HEK293 (cell line): Measurements from ENCODE around the gene TFRC.
"Not testable (repeated sequence)": the region's sequence is repeated elsewhere in the genome, so short reads cannot be mapped to it uniquely, and the experiment has no call there.

Experiments used
- SP3 ChIP-seq: fragments of 450-650 bp; formaldehyde crosslinking; IDR thresholded peaks from 2 replicates; pipeline ENCODE4 v1.5.1; 2016; ENCODE audit warnings: missing biosample characterization, missing genetic modification characterization
- ZNF624 ChIP-seq: fragments of 450-650 bp; formaldehyde crosslinking; IDR thresholded peaks from 2 replicates; pipeline ENCODE4 v1.5.1; 2017; ENCODE audit warnings: missing biosample characterization, missing genetic modification characterization
- TF ChIP-seq, protein P1 (sequence below): fragments of 450-650 bp; formaldehyde crosslinking; IDR thresholded peaks from 2 replicates; pipeline ENCODE4 v1.5.1; 2016; ENCODE audit warnings: missing biosample characterization, missing genetic modification characterization

DNA sequence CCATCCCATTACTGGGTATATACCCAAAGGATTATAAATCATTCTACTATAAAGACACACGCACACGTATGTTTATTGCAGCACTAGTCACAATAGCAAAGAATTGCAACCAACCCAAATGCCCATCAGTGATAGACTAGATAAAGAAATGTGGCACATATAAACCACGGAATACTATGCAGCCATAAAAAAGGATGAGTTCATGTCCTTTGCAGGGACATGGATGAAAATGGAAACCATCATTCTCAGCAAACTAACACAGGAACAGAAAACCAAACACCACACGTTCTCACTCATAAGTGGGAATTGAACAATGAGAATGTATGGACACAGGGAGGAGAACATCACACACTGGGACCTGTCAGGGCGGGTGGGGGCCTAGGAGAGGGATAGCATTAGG lies 63.7 kb downstream of the TFRC start:
- not testable (repeated sequence) for TF ChIP-seq ZNF624 (tag by site-specific recombination); SP3
- TF ChIP-seq, protein P1, sequence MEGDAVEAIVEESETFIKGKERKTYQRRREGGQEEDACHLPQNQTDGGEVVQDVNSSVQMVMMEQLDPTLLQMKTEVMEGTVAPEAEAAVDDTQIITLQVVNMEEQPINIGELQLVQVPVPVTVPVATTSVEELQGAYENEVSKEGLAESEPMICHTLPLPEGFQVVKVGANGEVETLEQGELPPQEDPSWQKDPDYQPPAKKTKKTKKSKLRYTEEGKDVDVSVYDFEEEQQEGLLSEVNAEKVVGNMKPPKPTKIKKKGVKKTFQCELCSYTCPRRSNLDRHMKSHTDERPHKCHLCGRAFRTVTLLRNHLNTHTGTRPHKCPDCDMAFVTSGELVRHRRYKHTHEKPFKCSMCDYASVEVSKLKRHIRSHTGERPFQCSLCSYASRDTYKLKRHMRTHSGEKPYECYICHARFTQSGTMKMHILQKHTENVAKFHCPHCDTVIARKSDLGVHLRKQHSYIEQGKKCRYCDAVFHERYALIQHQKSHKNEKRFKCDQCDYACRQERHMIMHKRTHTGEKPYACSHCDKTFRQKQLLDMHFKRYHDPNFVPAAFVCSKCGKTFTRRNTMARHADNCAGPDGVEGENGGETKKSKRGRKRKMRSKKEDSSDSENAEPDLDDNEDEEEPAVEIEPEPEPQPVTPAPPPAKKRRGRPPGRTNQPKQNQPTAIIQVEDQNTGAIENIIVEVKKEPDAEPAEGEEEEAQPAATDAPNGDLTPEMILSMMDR, result not testable (repeated sequence)
